Measurements from ENCODE around the gene PCSK6. TPM values are rescaled to one million over a fixed set of nuclear protein-coding genes. Genes with fewer than 3 reads are reported as not detected.

PCSK6 gene
- total RNA-seq, 1 donor from 2014 or later = 6.8 TPM

DNA sequence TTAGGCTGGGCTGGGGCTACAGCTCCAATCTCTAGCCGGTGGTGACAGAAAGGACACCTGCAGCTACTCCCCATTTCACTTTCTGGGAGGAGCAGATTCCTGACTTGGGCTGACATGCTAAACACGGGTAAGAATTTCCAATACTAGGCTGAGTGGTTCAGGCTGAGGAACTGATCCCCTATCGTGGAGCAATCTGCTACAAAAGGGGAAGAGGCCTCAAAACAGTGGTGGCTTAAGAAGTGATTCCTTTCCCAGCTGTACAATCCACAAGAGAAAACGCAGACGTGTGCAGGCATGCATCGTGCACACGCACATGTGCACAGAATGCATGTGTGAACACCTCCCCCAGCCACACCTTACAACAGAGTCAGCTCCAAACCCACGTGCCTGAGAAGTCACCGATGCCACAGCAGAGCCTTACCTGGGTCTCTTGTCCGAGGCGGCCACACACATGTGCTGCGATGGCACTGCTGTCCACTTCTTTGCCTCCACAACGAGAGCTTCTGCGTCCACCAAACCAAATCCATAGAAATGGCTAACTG is 107.8 kb downstream of the PCSK6 start:
- Histone ChIP-seq H3K36me3 (ENCODE audit: control insufficient read depth, insufficient read depth, low read length) (no peaks in the 10 kb centered on the region), H3K4me3 (ENCODE audit: low read depth, low read length) (no peak overlapping the region), H3K27me3 (ENCODE audit: control insufficient read depth, insufficient read depth, low read length) (no peaks in the 10 kb centered on the region)
- peak; percentile 81 for DNase-seq (ENCODE audit: low read depth)
- FAIRE-seq = no peak
- TF ChIP-seq, protein P1, sequence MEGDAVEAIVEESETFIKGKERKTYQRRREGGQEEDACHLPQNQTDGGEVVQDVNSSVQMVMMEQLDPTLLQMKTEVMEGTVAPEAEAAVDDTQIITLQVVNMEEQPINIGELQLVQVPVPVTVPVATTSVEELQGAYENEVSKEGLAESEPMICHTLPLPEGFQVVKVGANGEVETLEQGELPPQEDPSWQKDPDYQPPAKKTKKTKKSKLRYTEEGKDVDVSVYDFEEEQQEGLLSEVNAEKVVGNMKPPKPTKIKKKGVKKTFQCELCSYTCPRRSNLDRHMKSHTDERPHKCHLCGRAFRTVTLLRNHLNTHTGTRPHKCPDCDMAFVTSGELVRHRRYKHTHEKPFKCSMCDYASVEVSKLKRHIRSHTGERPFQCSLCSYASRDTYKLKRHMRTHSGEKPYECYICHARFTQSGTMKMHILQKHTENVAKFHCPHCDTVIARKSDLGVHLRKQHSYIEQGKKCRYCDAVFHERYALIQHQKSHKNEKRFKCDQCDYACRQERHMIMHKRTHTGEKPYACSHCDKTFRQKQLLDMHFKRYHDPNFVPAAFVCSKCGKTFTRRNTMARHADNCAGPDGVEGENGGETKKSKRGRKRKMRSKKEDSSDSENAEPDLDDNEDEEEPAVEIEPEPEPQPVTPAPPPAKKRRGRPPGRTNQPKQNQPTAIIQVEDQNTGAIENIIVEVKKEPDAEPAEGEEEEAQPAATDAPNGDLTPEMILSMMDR (IDR thresholded peaks at IDR 0.05; ENCODE audit: insufficient read depth, low read length, severe bottlenecking) = no peak

DNA sequence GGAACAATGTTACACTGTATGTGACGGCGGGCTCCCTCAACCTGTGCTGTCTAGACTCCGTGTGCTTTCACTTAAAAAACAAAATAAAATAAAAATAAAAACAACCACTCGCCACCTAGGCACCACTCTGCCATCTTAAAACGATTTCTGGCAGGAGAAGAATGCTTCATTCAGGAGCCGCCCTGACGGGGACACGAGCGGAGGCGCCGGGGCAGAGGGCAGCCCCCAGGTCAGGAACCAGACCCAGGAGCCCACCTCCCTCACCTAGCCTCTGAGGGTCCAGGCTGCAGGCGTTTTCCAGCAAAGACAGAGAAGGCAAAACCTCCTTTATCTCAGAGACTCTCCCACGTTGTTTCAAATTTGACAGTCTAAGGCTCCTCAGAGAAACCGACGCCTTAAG is 109.4 kb downstream of the PCSK6 start:
- DNase-seq (ENCODE audit: low read depth) (no peak), FAIRE-seq (no peak)
- TF ChIP-seq, protein P1 (IDR thresholded peaks at IDR 0.05; ENCODE audit: insufficient read depth, low read length, severe bottlenecking) = no peak
- Histone ChIP-seq H3K36me3 (ENCODE audit: control insufficient read depth, insufficient read depth, low read length) (no peaks in the 10 kb centered on the region), H3K4me3 (ENCODE audit: low read depth, low read length) (no peak overlapping the region), H3K27me3 (ENCODE audit: control insufficient read depth, insufficient read depth, low read length) (no peaks in the 10 kb centered on the region)

DNA sequence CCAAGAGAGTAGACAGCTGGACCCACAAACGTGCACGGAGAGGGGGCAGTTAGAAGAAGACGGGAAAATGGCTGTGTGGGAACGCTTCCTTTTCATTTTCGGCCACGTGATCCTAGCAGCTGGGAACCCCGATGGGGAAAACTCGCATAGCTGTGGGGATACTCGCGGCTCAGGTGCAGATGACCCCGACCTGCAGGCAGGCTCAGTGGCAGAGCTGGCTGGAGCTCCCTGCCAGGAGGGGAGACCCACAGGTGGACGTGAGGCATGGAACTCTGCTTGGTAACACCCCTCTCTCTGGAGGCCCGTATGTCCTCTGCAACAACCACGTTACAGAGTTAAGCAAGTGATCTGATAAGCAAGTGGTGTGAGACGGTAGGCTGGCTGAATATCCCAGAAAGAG is 109.9 kb downstream of the PCSK6 start:
- H3K4me3 ChIP-seq (ENCODE audit: low read depth, low read length) = no peak overlapping the region
- H3K27me3 ChIP-seq (ENCODE audit: control insufficient read depth, insufficient read depth, low read length) = no peaks in the 10 kb centered on the region
- FAIRE-seq (no peak), DNase-seq (ENCODE audit: low read depth) (no peak)
- TF ChIP-seq, protein P1 (IDR thresholded peaks at IDR 0.05; ENCODE audit: insufficient read depth, low read length, severe bottlenecking) = no peak
- no peaks in the 10 kb centered on the region for H3K36me3 ChIP-seq (ENCODE audit: control insufficient read depth, insufficient read depth, low read length)

DNA sequence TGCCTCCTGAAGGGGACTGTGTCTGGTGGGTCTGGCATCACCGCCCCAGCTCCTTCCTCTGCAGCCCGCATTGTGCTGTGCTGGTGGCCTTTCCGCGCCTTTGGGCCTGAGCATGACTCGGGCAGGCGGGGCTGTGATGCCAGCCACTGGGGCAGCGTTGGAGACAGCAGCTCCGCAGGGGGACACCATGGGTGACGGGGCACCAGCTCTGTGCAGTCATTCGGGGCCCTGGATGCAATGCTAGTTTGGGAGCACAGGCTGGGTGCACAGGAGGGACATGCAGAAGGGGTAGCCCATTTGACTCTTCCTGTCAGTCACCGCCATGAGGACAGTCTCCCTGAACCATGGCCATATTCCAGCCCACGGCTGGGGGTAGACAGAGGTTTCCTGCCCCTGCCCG is 110.6 kb downstream of the PCSK6 start:
- DNase-seq (ENCODE audit: low read depth) (no peak), FAIRE-seq (no peak)
- Histone ChIP-seq H3K4me3 (ENCODE audit: low read depth, low read length) (no peak overlapping the region), H3K27me3 (ENCODE audit: control insufficient read depth, insufficient read depth, low read length) (no peaks in the 10 kb centered on the region), H3K36me3 (ENCODE audit: control insufficient read depth, insufficient read depth, low read length) (no peaks in the 10 kb centered on the region)
- TF ChIP-seq, protein P1 (IDR thresholded peaks at IDR 0.05; ENCODE audit: insufficient read depth, low read length, severe bottlenecking) = no peak

DNA sequence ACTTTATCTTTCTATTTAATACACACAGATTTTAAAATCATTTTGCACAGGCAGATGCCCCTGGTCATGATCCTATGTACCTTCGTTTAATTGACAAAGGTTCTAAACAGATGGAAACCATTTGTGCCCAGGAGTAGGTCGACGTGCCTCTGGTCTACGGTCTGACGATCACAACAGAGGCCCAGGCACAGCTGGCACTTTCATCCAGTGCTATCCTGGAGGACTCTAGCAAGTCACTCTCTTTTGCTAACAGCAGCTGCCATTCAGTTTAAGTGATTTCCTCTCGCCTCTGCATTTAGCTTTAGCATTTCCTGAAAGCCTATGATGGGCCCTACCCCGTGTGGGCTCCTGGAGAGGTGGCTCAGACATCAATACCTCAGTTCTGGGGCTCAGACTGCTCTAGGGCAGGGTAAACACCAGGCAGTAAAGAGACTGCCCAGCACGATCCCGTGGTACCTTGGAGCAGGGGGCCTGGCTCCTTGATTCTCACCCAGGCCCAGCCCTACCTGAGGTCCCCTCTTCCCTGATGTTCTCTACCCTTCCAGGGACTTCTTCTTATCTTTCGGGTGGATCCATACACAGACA is 111.2 kb downstream of the PCSK6 start:
- no peaks in the 10 kb centered on the region for H3K27me3 ChIP-seq (ENCODE audit: control insufficient read depth, insufficient read depth, low read length)
- FAIRE-seq (peak; percentile 32), DNase-seq (ENCODE audit: low read depth) (no peak)
- TF ChIP-seq, protein P1 (IDR thresholded peaks at IDR 0.05; ENCODE audit: insufficient read depth, low read length, severe bottlenecking) = no peak
- no peaks in the 10 kb centered on the region for H3K36me3 ChIP-seq (ENCODE audit: control insufficient read depth, insufficient read depth, low read length)
- no peak overlapping the region for H3K4me3 ChIP-seq (ENCODE audit: low read depth, low read length)

Measured in bronchial epithelial cell (primary cell).